Thyroid gland (tissue), 4 donors: ENCODE measurements around the gene ANKRD11.

Experiments used
- POLR2A ChIP-seq, 2 donors: fragments of 450-650 bp; IDR thresholded peaks; one replicate each; pipeline ENCODE4 v1.6.1; 2017; ENCODE audit warnings: antibody characterized with exemption in 2 of 2, mild to moderate bottlenecking in 2 of 2, moderate library complexity in 1 of 2
- TF ChIP-seq, protein P1 (sequence below), 6 experiments: fragments of 200-600 bp in 3 of 6; fragments of 450-650 bp in 3 of 6; sonication (generic) in 3 of 6; IDR thresholded peaks; one replicate each; pipeline ENCODE4 v1.5.1; 2016 to 2019; ENCODE audit warnings: antibody characterized with exemption in 6 of 6, mild to moderate bottlenecking in 2 of 6, inconsistent platforms in 1 of 6, moderate library complexity in 1 of 6

DNA sequence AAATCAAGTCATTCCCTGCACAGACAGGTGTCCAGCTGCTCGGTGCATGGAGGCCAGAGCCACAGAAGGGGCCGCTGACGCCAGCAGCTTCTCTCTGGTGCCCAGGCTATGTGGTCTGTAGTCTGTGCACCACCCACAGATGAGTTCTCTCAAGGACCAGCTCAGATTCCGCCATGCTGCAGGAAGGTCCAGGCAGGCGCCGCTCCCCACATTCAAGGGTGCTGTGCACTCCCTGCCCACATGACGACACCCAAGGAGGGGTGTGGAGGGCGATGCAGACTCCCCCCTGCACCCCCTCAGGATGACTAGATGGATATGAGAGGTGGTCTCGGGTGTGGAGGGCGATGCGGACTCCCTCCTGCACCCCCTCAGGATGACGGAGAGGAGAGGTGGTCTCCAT, 119.0 kb downstream of the ANKRD11 start:
- TF ChIP-seq, protein P1, sequence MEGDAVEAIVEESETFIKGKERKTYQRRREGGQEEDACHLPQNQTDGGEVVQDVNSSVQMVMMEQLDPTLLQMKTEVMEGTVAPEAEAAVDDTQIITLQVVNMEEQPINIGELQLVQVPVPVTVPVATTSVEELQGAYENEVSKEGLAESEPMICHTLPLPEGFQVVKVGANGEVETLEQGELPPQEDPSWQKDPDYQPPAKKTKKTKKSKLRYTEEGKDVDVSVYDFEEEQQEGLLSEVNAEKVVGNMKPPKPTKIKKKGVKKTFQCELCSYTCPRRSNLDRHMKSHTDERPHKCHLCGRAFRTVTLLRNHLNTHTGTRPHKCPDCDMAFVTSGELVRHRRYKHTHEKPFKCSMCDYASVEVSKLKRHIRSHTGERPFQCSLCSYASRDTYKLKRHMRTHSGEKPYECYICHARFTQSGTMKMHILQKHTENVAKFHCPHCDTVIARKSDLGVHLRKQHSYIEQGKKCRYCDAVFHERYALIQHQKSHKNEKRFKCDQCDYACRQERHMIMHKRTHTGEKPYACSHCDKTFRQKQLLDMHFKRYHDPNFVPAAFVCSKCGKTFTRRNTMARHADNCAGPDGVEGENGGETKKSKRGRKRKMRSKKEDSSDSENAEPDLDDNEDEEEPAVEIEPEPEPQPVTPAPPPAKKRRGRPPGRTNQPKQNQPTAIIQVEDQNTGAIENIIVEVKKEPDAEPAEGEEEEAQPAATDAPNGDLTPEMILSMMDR (IDR thresholded peaks at IDR 0.05): no peak
- TF ChIP-seq POLR2A (IDR thresholded peaks at IDR 0.05): no peak
